ENCODE measurements around the gene TLX1.
A peak's percentile ranks its signal among the peaks of the same experiment; 100 is the strongest.

The TLX1 gene

GRCh38 chr10:101130984-101131961 lies at the start of gene TLX1:
TSS of gene TLX1 (plus strand) at chr10:101131300. CDS start at chr10:101131542, 242 bp downstream.
- no peak for DNase-seq (ENCODE audit: low read depth)

- DNase-seq (ENCODE audit: low read depth), result no peak
These were observed 45.3 kb upstream of the TLX1 start for GRCh38 chr10:101085846-101086245.

GRCh38 chr10:101087376-101087775 lies 43.7 kb upstream of the TLX1 start:
- no peak for DNase-seq (ENCODE audit: low read depth)

GRCh38 chr10:101087965-101088364 lies 43.1 kb upstream of the TLX1 start:
- DNase-seq (ENCODE audit: low read depth), result no peak

DNA sequence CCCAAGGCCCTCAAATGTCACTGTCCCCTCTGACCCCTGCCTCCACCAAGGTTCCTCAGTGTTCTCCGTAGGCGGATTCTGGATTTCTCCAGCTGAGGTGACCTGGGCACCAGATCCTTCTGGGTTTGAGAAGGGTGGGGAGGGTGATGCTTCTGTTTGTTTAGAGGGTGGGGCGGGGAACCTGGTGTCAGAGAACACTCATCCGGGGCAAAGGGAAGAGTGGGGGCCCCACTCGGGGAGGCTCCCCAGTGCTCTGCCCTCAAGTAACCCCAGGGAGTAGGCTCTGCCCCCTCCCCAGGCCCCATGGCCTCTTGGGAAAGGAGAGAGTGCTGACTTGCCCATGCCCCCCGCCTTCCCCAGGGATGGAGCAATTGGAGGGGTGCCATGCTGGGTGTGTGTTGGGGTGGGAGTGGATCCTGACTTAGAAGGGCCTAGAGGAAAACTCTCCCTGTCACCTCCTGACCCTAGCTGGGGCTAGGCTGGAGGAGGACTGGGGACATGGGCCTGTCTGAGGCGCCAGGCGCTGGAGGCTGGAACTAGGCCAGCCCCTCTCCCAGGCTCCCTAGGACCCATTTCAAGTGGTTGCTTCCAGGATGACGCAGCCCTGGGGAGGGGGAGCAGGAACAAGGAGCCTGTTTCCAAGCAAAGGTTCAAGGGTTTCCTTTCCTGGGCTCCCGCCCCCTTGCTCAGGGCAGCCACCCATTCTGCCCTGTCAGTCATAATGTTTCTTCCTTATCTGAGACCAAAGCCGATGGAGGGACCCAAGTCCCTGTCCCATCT lies 41.4 kb upstream of the TLX1 start:
- DNase-seq (ENCODE audit: low read depth), result no peak

GRCh38 chr10:101090597-101090996 lies 40.5 kb upstream of the TLX1 start:
- DNase-seq (ENCODE audit: low read depth), result no peak

GRCh38 chr10:101091546-101092290 lies 39.4 kb upstream of the TLX1 start:
- peak; percentile 21 for DNase-seq (ENCODE audit: low read depth)

DNA sequence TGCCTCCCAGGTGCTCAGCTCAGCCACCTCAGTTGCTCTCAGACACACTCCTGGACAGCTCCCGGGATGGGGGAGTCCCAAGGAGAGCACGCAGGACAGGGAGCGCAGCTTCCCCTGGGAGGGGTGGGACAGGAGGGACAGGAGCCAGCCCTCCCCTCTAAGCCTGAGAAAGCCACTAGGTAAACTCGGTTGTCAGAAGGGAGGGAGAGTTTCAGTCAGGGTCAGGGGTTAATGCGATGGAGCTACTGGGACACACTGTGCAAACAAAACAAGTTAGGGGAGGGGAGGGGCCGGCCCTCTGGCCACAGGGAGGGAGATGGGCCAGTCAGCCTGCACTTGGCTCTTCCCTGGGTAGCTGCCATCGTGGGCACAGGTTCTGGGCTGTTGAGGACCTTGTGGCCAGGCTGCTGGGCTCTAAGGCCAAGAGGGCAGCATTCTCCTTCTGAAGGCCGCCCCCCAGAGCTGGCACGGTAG lies 38.2 kb upstream of the TLX1 start:
- DNase-seq (ENCODE audit: low read depth), result no peak

GRCh38 chr10:101094121-101094879 lies 36.8 kb upstream of the TLX1 start:
- no peak for DNase-seq (ENCODE audit: low read depth)

- no peak for DNase-seq (ENCODE audit: low read depth)
These were observed 36.1 kb upstream of the TLX1 start for GRCh38 chr10:101095004-101095403.

DNA sequence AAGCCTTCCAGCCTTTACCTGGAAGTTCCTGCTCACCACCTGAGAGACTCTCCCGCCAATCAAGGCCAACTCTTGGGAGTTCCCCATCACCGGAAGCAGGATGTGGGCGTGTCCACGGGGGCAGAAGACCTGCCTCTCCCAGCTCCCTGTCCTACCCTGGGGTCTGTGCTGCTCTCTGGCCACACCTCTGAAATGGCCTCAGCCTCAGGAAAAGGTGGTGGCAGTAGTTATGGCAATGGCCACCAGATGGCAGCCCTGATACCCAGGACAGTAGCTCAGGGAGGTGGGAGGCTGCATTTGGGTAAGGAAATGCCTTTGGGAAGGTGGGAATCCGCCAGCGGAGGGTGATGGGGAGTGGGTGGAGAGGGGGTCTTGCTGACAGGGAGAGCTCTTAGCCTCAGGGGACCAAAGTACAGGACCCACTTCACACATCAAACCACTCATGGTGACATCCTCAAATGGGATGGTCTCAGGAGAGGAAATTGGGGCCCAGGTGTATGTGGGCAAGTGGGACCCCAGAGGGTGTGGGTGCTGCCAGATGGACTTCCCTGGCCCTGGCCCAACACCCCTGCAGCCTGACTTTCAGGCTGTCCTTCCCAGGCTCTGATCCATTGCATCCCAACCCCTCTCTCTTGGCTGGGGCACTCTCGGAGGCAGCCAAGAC lies 35.4 kb upstream of the TLX1 start:
- DNase-seq (ENCODE audit: low read depth), result peak; percentile 69

- DNase-seq (ENCODE audit: low read depth), result no peak
These were observed 34.7 kb upstream of the TLX1 start for GRCh38 chr10:101096378-101096777.

- DNase-seq (ENCODE audit: low read depth), result peak; percentile 17
These were observed 33.2 kb upstream of the TLX1 start for GRCh38 chr10:101097881-101098280.

DNA sequence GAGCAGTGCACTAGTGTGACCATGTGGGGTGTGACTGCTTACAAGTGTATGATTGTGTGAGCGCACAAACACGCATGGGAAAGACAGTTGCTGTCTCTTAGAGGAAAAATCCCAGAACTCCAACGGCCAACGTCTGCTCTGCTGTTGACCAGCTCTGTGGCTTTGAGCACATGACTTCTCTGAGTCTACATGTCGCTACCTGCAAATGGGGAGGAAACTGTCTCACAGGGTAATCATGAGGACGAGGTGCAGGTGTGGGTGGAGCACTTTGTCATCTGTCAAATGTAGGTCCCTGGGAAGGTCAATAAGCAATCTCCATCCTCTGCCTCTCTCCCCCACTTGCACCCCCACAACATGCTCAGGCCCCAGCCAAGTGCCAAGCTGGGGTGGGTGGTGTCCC lies 31.2 kb upstream of the TLX1 start:
- no peak for DNase-seq (ENCODE audit: low read depth)

DNA sequence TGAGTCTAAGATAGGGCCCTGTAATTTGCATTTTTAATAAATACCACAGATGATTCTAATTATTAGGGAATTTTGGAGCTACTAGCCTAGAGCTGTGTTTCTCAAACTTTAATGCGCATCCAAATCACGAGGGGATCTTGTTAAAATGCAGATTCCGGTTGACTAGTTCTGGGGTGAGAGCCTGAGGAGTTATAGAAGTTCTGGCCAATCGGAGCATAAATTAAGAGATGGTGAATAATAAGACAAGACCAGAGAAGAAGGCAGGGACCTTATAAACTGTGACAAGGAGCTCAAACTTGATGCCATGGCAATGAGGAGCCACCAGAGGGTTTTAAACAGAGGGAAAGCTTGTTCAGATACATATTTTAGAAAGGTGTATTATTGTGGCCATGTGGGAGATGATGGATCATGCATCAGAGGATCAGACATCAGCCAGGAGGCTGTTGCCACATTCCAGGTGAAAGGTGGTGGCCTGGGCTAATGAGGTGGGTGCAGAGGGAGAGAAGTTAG lies 29.7 kb upstream of the TLX1 start:
- DNase-seq (ENCODE audit: low read depth), result no peak

DNA sequence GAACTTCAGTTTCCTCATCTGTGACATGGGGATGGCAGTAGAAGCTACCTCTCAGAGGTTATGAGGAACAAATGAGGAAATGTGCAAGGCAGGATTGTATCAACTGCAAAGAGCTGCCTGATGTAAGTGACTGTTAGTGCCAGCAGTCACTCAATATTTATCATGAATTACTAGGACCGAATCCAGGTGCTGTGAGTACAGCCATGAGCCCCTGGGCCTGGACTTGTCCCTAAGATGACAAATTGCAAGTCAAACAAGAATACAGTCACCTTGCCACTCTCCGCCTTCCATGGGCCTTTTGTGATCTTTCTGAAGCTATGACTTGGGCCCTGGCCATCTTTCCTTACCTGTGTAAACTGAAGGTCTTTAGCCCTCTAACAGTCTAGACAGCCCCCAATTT lies 27.7 kb upstream of the TLX1 start:
- no peak for DNase-seq (ENCODE audit: low read depth)

GRCh38 chr10:101106351-101106750 lies 24.7 kb upstream of the TLX1 start:
- no peak for DNase-seq (ENCODE audit: low read depth)

DNA sequence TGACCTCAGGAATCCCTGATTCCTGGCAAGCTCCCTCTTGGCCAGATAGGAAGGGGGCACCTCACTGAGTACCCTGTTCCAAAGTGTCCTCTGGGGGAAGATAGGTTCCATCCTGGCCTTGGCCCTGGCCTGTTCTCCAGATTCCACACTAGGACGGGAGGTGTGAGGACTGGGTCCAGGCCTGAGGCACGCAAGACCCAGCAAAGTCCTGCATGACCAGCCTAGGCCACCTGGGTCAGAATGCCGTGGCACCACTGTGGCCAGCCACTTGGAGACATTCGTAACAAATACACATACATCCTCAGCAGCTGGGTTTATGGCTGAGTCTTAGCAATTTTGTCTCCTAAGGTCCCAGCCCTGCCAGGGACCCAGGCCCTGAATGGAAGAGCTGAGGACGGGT lies 23.3 kb upstream of the TLX1 start:
- no peak for DNase-seq (ENCODE audit: low read depth)

- no peak for DNase-seq (ENCODE audit: low read depth)
These were observed 20.1 kb upstream of the TLX1 start for GRCh38 chr10:101110856-101111523.

DNA sequence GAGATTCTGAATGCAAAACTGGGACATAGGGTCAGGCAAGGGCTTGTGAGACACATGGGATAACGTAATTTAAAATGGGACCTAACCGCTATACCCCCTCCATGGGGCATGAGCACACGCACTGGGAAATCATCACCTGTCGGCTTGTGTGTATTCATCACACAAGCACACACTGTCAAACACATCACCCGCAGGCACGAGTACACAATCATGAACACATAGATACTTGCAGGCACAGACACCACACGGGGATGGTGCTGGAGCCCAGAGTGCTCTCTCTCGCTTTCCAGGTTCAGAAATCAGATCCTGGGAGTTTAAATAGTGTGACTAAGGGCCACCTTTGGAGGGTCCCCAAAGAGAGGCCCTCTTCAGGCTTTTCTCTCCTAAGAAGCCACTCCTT lies 19.6 kb upstream of the TLX1 start:
- DNase-seq (ENCODE audit: low read depth), result no peak

Measured in EH (cell line).